CD8-positive, alpha-beta memory T cell (primary cell): ENCODE results near the gene H6PD. TPM values are rescaled to one million over a fixed set of nuclear protein-coding genes. Genes with fewer than 3 reads are reported as not detected.

Experiments
- CTCF ChIA-PET: fragments of 350-600 bp; sonication (Branson Sonifier 250); formaldehyde crosslinking; loops from one replicate; lab custom pipeline; 2021; ENCODE audit warnings: antibody characterized with exemption; lab: Charles Lee
- POLR2A ChIA-PET: fragments of 350-600 bp; sonication (Branson Sonifier 250); formaldehyde crosslinking; loops from one replicate; lab custom pipeline; 2021; ENCODE audit warnings: antibody characterized with exemption; lab: Charles Lee
- DNase-seq, 5 donors: peaks; one replicate each; pipeline versions ENCODE4 v3.0.0 to v3.0.0-alpha.2; 2020 to 2022; ENCODE audit warnings: mixed read lengths in 1 of 5
- H3K27ac ChIP-seq: one replicate; pipeline ENCODE4 v1.7.0; 2013; ENCODE audit warnings: low read depth, mild to moderate bottlenecking, low read length, moderate library complexity
- H3K27me3 ChIP-seq: 2 replicates; pipeline ENCODE4 v1.7.0; 2013; ENCODE audit warnings: low read length, mild to moderate bottlenecking; ENCODE audit not compliant: insufficient read depth, poor library complexity, severe bottlenecking
- H3K36me3 ChIP-seq: 2 replicates; pipeline ENCODE4 v1.7.0; 2013; ENCODE audit warnings: mild to moderate bottlenecking, low read length, moderate library complexity; ENCODE audit not compliant: insufficient read depth
- H3K4me1 ChIP-seq: 2 replicates; pipeline ENCODE4 v1.7.0; 2013; ENCODE audit warnings: mild to moderate bottlenecking, low read length, moderate library complexity; ENCODE audit not compliant: insufficient read depth
- H3K4me3 ChIP-seq: 2 replicates; pipeline ENCODE4 v1.7.0; 2013; ENCODE audit warnings: mild to moderate bottlenecking, low read length
- H3K9me3 ChIP-seq: 2 replicates; pipeline ENCODE4 v1.7.0; 2013; ENCODE audit warnings: mild to moderate bottlenecking, low read length
- H3K27ac Mint-ChIP-seq, 8 donors: one replicate each; pipeline ENCODE4 v1.8.0; 2020 to 2021; ENCODE audit warnings: mixed read lengths in 8 of 8, mild to moderate bottlenecking in 6 of 8, inconsistent platforms in 3 of 8, moderate library complexity in 3 of 8
- H3K27me3 Mint-ChIP-seq, 2 donors: one replicate each; pipeline ENCODE4 v1.8.0; 2020 to 2021; ENCODE audit warnings: mixed read lengths in 2 of 2, mild to moderate bottlenecking in 1 of 2, moderate library complexity in 1 of 2
- H3K36me3 Mint-ChIP-seq, 3 donors: one replicate each; pipeline ENCODE4 v1.8.0; 2020 to 2021; ENCODE audit warnings: mixed read lengths in 3 of 3, inconsistent platforms in 1 of 3, mild to moderate bottlenecking in 1 of 3
- H3K4me1 Mint-ChIP-seq, 3 donors: one replicate each; pipeline ENCODE4 v1.8.0; 2020 to 2021; ENCODE audit warnings: mixed read lengths in 3 of 3, inconsistent platforms in 1 of 3, mild to moderate bottlenecking in 1 of 3
- H3K4me3 Mint-ChIP-seq, 7 donors: one replicate each; pipeline ENCODE4 v1.8.0; 2020 to 2021; ENCODE audit warnings: mixed read lengths in 7 of 7, mild to moderate bottlenecking in 6 of 7, moderate library complexity in 4 of 7, inconsistent platforms in 2 of 7
- H3K9me3 Mint-ChIP-seq, 5 donors: one replicate each; pipeline ENCODE4 v1.8.0; 2020 to 2022; ENCODE audit warnings: mixed read lengths in 5 of 5, mild to moderate bottlenecking in 3 of 5, moderate library complexity in 2 of 5, inconsistent platforms in 1 of 5
- polyA plus RNA-seq: library from polyadenylated mRNA; unstranded; fragments of 300-500 nt; fragmentation: Illumina TruSeq; gene quantifications from one replicate; pipeline ENCODE4 v1.2.3, GENCODE V29; 2021
- total RNA-seq, 2 experiments: library from RNA; stranded (reverse); gene quantifications; one replicate each; pipeline ENCODE4 v1.2.3, GENCODE V29; 2021

The H6PD gene
- total and polyA plus RNA-seq, 3 experiments from 2014 or later = 7.8 to 11.6 (median 7.9) TPM

GRCh38 chr1:9194024-9194423, 40.5 kb upstream of the H6PD start:
- no peak overlapping the region for H3K4me3 ChIP-seq
- Mint-ChIP-seq H3K4me1 (peaks cover 6 to 9% (median 8%) of the 10 kb centered on the region in 3 donors), H3K4me3 (no peak overlapping the region), H3K9me3 (no peaks in the 10 kb centered on the region), H3K36me3 (no peaks in the 10 kb centered on the region), H3K27ac (no peak overlapping the region), H3K27me3 (peaks cover 16 to 61% of the 10 kb centered on the region in 2 donors)
- CTCF ChIA-PET = no interaction called here
- H3K36me3 ChIP-seq = no peaks in the 10 kb centered on the region
- H3K27ac ChIP-seq = no peak overlapping the region
- H3K9me3 ChIP-seq = no peaks in the 10 kb centered on the region
- no peaks in the 10 kb centered on the region for H3K4me1 ChIP-seq
- DNase-seq = no peak
- POLR2A ChIA-PET = no interaction called here
- peaks cover 11% of the 10 kb centered on the region for H3K27me3 ChIP-seq

GRCh38 chr1:9195651-9196050, 38.9 kb upstream of the H6PD start:
- H3K4me3 Mint-ChIP-seq = no peak overlapping the region
- ChIA-PET POLR2A (no interaction called here), CTCF (interaction anchor here (0.6 to 2.0 kb wide), 5 partner anchors 16 to 86 kb away, joined by 3 to 13 read pairs (median 3); no protein-coding TSS in a partner anchor)
- H3K27ac Mint-ChIP-seq = no peak overlapping the region
- H3K9me3 Mint-ChIP-seq = no peaks in the 10 kb centered on the region
- DNase-seq = no peak
- H3K27me3 Mint-ChIP-seq = peaks cover 25 to 68% of the 10 kb centered on the region in 2 donors
- H3K27ac ChIP-seq = no peak overlapping the region
- H3K36me3 Mint-ChIP-seq = no peaks in the 10 kb centered on the region
- H3K4me3 ChIP-seq = no peak overlapping the region
- peaks cover 14% of the 10 kb centered on the region for H3K27me3 ChIP-seq
- H3K9me3 ChIP-seq = no peaks in the 10 kb centered on the region
- no peaks in the 10 kb centered on the region for H3K4me1 ChIP-seq
- H3K4me1 Mint-ChIP-seq = peaks cover 6 to 15% (median 8%) of the 10 kb centered on the region in 3 donors
- no peaks in the 10 kb centered on the region for H3K36me3 ChIP-seq

DNA sequence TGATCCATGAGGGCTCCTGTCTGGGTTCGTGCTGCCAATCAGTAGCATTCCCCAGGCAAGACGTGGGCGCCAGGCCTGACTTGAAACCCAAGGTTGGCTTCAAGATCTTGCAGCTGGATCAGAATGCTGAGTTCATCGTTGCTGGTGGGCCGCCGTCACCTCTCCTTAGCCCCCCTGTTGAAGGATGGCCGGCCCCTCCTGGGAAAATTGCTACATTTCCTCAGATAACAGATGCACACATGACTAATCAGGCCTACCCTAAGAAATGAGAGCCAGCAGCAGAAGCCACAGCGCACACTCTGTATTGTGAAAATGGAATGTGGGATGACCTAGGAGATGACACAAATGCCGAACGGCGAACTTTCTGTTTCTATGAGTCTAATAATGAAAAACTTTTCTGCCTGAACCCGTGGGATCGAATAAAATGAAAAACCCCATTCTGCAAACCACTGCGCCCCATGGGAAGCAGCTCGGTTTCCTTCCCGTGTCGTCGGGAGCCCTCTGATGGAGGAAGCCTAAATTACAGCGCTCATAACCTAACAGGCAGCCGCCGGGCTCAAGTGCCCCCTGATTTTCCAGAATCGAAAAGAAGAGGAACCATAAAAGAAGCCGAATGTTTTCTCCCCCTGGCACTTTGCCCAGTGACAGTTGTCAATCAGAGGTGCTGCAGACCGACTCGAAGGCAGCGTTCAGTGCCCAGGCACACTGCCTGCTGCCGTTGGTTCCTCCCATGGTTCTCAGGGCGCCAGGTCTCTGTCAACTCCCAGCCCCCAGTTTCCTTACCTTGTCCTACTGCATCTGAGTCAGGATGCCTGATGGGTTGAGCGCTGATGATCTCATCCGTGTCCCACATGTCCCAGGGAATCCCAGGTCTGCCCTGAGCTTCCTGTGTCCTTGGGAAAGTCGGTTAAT, 38.2 kb upstream of the H6PD start:
- CTCF ChIA-PET = interaction anchor here (0.6 to 2.0 kb wide), 7 partner anchors 13 to 294 kb away, joined by 3 to 13 read pairs (median 3); no protein-coding TSS in a partner anchor
- DNase-seq = peak; percentile 21 to 54 (median 25)
- Mint-ChIP-seq H3K27me3 (peaks cover 27 to 69% of the 10 kb centered on the region in 2 donors), H3K4me1 (peaks cover 10 to 22% (median 12%) of the 10 kb centered on the region in 3 donors), H3K4me3 (peak overlapping the region in 1 of 7 donors; percentile 76), H3K27ac (no peak overlapping the region), H3K9me3 (no peaks in the 10 kb centered on the region), H3K36me3 (no peaks in the 10 kb centered on the region)
- no peaks in the 10 kb centered on the region for H3K36me3 ChIP-seq
- peaks cover 22% of the 10 kb centered on the region for H3K27me3 ChIP-seq
- peaks cover 4% of the 10 kb centered on the region for H3K4me1 ChIP-seq
- H3K4me3 ChIP-seq = no peak overlapping the region
- no peaks in the 10 kb centered on the region for H3K9me3 ChIP-seq
- POLR2A ChIA-PET = no interaction called here
- no peak overlapping the region for H3K27ac ChIP-seq

DNA sequence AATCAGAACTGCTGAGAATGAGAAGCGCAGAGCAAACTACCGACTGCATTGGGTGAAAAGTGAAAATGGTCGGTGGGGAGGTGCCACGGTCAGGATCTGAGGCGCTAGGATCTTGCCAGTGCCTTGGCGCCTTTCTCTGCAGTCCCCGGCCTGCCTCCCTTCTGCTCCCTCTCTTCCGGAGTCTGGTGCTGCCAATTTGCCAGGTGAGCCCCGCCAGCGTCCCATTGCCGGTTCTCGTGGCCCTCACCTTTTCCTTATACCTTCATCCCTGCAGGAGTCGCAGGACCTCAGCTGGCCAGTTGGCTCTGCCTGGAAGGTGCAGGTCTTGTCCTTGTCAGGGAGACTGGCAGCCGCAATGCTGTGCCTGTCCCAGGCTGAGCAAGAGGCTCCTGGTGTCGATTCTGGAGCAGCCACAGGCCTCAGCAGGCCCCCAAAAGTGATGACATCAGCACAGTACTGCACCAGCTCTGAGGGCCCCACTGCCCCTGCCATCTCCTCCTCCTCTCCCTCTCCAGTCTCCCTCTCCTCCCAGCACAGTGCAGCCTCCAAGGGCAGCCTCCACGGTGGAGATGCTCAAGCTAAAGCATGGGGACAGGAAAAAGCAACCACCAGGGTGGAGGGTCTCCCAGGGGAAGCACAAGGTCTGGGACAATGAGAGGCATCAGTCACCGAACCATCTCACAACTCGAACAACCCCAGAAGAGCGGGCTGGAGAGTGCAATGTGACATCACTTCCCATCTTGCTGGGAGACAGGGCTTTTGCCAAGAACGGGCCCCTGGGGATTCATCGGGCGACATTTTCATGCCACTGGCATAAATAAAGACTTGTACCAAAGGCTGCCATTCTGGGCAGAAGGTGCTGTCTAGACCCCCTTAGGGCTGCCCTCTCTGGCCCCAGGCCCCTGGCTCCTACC, 37.1 kb upstream of the H6PD start:
- Histone ChIP-seq H3K9me3 (no peaks in the 10 kb centered on the region), H3K27me3 (peaks cover 32% of the 10 kb centered on the region), H3K4me3 (no peak overlapping the region), H3K36me3 (no peaks in the 10 kb centered on the region), H3K4me1 (peaks cover 12% of the 10 kb centered on the region), H3K27ac (no peak overlapping the region)
- ChIA-PET CTCF (interaction anchor here (0.9 to 2.0 kb wide), 3 partner anchors 14 to 87 kb away, joined by 3 to 13 read pairs (median 3); no protein-coding TSS in a partner anchor), POLR2A (no interaction called here)
- DNase-seq = no peak
- no peaks in the 10 kb centered on the region for H3K9me3 Mint-ChIP-seq
- H3K4me1 Mint-ChIP-seq = peaks cover 18 to 33% (median 23%) of the 10 kb centered on the region in 3 donors
- no peak overlapping the region for H3K4me3 Mint-ChIP-seq
- peaks cover 33 to 73% of the 10 kb centered on the region in 2 donors for H3K27me3 Mint-ChIP-seq
- no peak overlapping the region for H3K27ac Mint-ChIP-seq
- H3K36me3 Mint-ChIP-seq = no peaks in the 10 kb centered on the region

- no peak for DNase-seq
- Histone ChIP-seq H3K27me3 (peaks cover 45% of the 10 kb centered on the region), H3K9me3 (no peaks in the 10 kb centered on the region), H3K27ac (no peak overlapping the region), H3K4me1 (peaks cover 23% of the 10 kb centered on the region), H3K4me3 (no peak overlapping the region), H3K36me3 (no peaks in the 10 kb centered on the region)
- Mint-ChIP-seq H3K4me3 (no peak overlapping the region), H3K27me3 (peaks cover 41 to 79% of the 10 kb centered on the region in 2 donors), H3K4me1 (peaks cover 28 to 45% (median 35%) of the 10 kb centered on the region in 3 donors), H3K9me3 (no peaks in the 10 kb centered on the region), H3K27ac (peak overlapping the region in 1 of 8 donors; percentile 50), H3K36me3 (no peaks in the 10 kb centered on the region)
- ChIA-PET POLR2A (no interaction called here), CTCF (no interaction called here)
Measured at GRCh38 chr1:9198538-9199361, 35.8 kb upstream of the H6PD start.

GRCh38 chr1:9200441-9200840, 34.1 kb upstream of the H6PD start:
- H3K27ac ChIP-seq = no peak overlapping the region
- Mint-ChIP-seq H3K36me3 (no peaks in the 10 kb centered on the region), H3K4me3 (no peak overlapping the region), H3K27me3 (peaks cover 51 to 83% of the 10 kb centered on the region in 2 donors), H3K27ac (no peak overlapping the region), H3K9me3 (no peaks in the 10 kb centered on the region), H3K4me1 (peaks cover 30 to 49% (median 41%) of the 10 kb centered on the region in 3 donors)
- peaks cover 23% of the 10 kb centered on the region for H3K4me1 ChIP-seq
- peaks cover 49% of the 10 kb centered on the region for H3K27me3 ChIP-seq
- CTCF ChIA-PET = interaction anchor here (1.4 kb wide), 2 partner anchors 89 to 90 kb away, joined by 5 read pairs; no protein-coding TSS in a partner anchor
- H3K36me3 ChIP-seq = no peaks in the 10 kb centered on the region
- no peak overlapping the region for H3K4me3 ChIP-seq
- DNase-seq = no peak
- POLR2A ChIA-PET = no interaction called here
- no peaks in the 10 kb centered on the region for H3K9me3 ChIP-seq
